ENCODE results near the gene M1AP. TPM values are rescaled to one million over a fixed set of nuclear protein-coding genes. Genes with fewer than 3 reads are reported as not detected.

Gene M1AP
- total and polyA plus RNA-seq, 9 of the 15 experiments (the other 6 are each of a cell fraction or from before 2014, with no cell fraction given): 0.06 to 0.33 (median 0.11) TPM; not detected in 4

DNA sequence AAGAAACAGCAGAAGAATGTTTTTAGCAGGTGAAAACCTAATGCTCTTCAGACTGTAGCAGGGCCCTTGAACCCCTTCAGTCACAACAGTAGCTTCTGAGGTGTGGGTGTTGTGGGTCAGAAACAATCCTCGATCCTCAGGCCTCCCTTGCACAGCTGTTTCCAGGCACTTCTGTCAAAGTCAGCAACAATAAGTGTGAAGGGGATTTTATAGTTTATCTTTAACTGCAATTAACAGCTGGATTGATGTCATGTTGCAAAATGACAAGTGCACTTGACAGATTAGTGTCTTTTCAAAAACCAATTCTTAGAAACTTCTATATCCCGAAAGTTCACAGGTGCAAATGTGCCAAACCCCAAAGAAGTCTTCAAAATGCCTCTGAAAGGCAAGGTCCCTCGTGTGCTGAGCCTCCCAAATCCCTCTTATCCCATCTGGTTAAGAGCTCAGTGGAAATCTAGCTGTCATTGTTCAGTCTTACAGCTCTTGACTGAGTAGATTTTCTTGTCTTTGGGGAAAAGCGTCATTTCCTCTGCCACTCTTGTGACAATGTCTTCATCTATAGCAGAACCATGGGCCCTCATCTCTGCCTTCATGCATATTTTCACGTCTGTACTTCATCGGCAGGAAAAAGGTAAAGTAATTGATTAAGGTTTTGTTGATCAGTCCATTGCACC lies 29.6 kb downstream of the M1AP start:
- Histone ChIP-seq H3K4me1 (replicated peaks in 1 of 2; ENCODE audit: control insufficient read depth in 2 of 2, insufficient read depth in 2 of 2, low read length in 2 of 2) (peaks cover 2 to 4% of the 10 kb centered on the region in 2 experiments; a peak in 2 of 5 replicates), H2AFZ (ENCODE audit: low read depth, low read length) (no peak overlapping the region), H3K9ac (ENCODE audit: insufficient read depth in 1 of 2, low read depth in 2 of 2, low read length in 2 of 2) (no peak overlapping the region), H3K79me2 (ENCODE audit: control insufficient read depth, insufficient read depth, low read length) (no peaks in the 10 kb centered on the region), H3K27ac (ENCODE audit: extremely low read depth, low read depth, low read length) (no peak overlapping the region), H3K4me3 (no peak overlapping the region), H3K36me3 (ENCODE audit: control insufficient read depth, insufficient read depth, low read length) (no peaks in the 10 kb centered on the region), H3K4me2 (ENCODE audit: insufficient read depth, low read length) (no peak overlapping the region), H4K20me1 (replicated peaks; ENCODE audit: control insufficient read depth, insufficient read depth, low read length) (no peaks in the 10 kb centered on the region), H3K27me3 (ENCODE audit: control insufficient read depth in 2 of 2, insufficient read depth in 2 of 2, low read length in 2 of 2) (peaks cover 10 to 12% of the 10 kb centered on the region in 2 experiments; a peak in 4 of 5 replicates), H3K9me3 (replicated peaks; ENCODE audit: control insufficient read depth, insufficient read depth, low read depth, low read length) (no peaks in the 10 kb centered on the region), H3K9me1 (ENCODE audit: control insufficient read depth, insufficient read depth, low read length) (no peaks in the 10 kb centered on the region)
- intact Hi-C loops (cut with micrococcal nuclease): no loop called here
- WGBS (ENCODE audit: insufficient coverage, low coverage, missing lambda C conversion rate): 3% methylated on average over 6 of the region's 6 CpGs
- in situ Hi-C loops (cut with MboI): no loop called here
- FAIRE-seq (peak; percentile 48), DNase-seq (ENCODE audit: extremely low read depth in 1 of 4, low spot score in 3 of 4) (no peak), ATAC-seq (no peak)
- ChIA-PET POLR2A (interaction anchor here (0.6 to 2.3 kb wide), 3 partner anchors 14 to 106 kb away, joined by 3 to 9 read pairs (median 4); no protein-coding TSS in a partner anchor), CTCF (ENCODE audit: low intra/inter-chr PET ratio) (no interaction called here)
- no peak for TF ChIP-seq FOXO4 (CRISPR knock-in tag; IDR thresholded peaks at IDR 0.05)
- TF ChIP-seq PBX2 (CRISPR knock-in tag; IDR thresholded peaks at IDR 0.05; ENCODE audit: low read depth): no peak
- 0 out of 2 replicates have a peak, but pooled peaks have one; percentile 11 for TF ChIP-seq PBX2 (tag; conservative IDR thresholded peaks at IDR 0.05; ENCODE audit: low read depth)
- no peak for TF ChIP-seq XRCC5 (IDR thresholded peaks at IDR 0.05; ENCODE audit: low read depth, low read length)
- no peak for TF ChIP-seq ZBED1 (IDR thresholded peaks at IDR 0.05)
- 0 out of 2 replicates have a peak, but pooled peaks have one; percentile 17 for TF ChIP-seq CBFA2T3 (IDR thresholded peaks at IDR 0.05)
- no peak for TF ChIP-seq ZC3H8 (IDR thresholded peaks at IDR 0.05)
- TF ChIP-seq U2AF1 (optimal IDR thresholded peaks at IDR 0.05; ENCODE audit: low read depth, low read length): no peak
- BruUV-seq (replicated peaks): no TSS peak
